ENCODE measurements around the gene TWF2.

Gene TWF2

DNA sequence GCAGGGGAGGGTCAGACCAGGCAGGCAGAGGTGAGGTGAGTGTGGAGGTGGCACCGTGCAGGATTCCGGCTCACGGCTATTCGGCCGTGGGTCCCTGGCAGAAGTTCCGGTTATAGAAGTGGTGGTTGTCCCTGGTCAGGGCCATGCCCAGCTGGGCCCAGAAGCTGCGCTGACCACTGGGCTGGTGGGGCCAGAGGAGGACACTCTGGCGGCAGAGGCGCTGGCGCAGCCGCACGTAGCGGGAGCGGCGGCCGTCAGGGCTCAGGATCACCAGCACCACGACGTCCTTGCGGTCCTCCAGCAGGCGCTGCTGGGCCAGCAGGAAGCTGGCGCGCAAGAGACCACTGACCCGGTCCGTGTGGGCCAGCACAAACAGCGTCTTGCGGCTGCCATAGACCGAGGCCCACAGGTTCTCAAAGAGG, 17.8 kb downstream of the TWF2 start:
- Histone ChIP-seq H3K79me2 (ENCODE audit: insufficient read depth, low read length) (peaks cover 28% of the 10 kb centered on the region), H3K27ac (ENCODE audit: low read depth, low read length) (no peak overlapping the region)

DNA sequence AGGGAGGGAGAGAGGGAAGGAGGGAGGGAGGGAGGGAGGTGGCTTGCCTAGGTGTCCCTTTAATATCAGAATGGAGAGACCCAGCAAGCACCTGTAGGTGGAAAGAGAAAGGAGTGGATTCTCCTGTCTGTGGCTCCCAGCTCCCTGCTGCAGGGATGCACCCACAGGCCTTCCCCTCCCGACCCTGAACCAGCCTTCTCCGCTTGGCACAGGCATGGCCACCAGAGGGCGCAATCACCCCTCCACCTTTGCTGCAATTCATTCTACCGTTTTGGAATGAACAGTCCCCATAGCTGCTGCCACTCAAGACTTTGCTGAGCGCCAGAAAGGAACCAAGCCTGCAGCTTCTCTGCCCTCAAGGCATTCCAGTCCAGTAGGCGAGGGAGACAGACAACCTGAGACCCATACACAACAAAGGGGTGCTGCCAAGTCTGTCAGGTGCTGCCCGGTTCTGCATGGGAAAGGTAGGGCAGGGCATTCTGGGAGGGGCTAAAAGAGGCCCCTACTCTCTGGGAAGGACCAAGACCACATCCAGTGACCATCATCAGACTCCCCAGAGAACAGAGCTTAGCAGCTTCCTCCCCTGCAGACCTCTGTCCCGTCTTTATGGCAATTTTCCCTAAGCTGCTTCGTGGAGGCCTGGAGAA, 18.5 kb downstream of the TWF2 start:
- Histone ChIP-seq H3K9me2 (replicated peaks; ENCODE audit: insufficient read depth, low read length) (no peaks in the 10 kb centered on the region), H3K27ac (ENCODE audit: low read depth, low read length) (no peak overlapping the region), H2AFZ (ENCODE audit: low read depth, low read length, severe bottlenecking) (no peak overlapping the region), H3K4me2 (ENCODE audit: low read depth, low read length, poor library complexity, severe bottlenecking) (no peak overlapping the region), H3K9me3 (ENCODE audit: insufficient read depth, low read length) (no peaks in the 10 kb centered on the region), H3K9ac (ENCODE audit: low read length) (no peak overlapping the region), H4K20me1 (ENCODE audit: low read depth, low read length) (no peaks in the 10 kb centered on the region), H3F3A (ENCODE audit: insufficient read depth) (no peaks in the 10 kb centered on the region), H3K4me3 (ENCODE audit: insufficient read depth, low read length, poor library complexity, severe bottlenecking) (no peak overlapping the region), H3K27me3 (ENCODE audit: low read length) (no peaks in the 10 kb centered on the region), H3K36me3 (ENCODE audit: low read length) (no peaks in the 10 kb centered on the region), H3K79me2 (ENCODE audit: insufficient read depth, low read length) (peaks cover 28% of the 10 kb centered on the region)
- no peak for TF ChIP-seq EZH2phosphoT487 (conservative IDR thresholded peaks at IDR 0.05; ENCODE audit: low read length)
- TF ChIP-seq, protein P1, sequence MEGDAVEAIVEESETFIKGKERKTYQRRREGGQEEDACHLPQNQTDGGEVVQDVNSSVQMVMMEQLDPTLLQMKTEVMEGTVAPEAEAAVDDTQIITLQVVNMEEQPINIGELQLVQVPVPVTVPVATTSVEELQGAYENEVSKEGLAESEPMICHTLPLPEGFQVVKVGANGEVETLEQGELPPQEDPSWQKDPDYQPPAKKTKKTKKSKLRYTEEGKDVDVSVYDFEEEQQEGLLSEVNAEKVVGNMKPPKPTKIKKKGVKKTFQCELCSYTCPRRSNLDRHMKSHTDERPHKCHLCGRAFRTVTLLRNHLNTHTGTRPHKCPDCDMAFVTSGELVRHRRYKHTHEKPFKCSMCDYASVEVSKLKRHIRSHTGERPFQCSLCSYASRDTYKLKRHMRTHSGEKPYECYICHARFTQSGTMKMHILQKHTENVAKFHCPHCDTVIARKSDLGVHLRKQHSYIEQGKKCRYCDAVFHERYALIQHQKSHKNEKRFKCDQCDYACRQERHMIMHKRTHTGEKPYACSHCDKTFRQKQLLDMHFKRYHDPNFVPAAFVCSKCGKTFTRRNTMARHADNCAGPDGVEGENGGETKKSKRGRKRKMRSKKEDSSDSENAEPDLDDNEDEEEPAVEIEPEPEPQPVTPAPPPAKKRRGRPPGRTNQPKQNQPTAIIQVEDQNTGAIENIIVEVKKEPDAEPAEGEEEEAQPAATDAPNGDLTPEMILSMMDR (IDR thresholded peaks at IDR 0.05; ENCODE audit: insufficient read depth, low read length, poor library complexity, severe bottlenecking), result peak; percentile 89

More for the DNA sequence above, 17.8 kb downstream of the TWF2 start:
- Histone ChIP-seq H2AFZ (ENCODE audit: low read depth, low read length, severe bottlenecking) (no peak overlapping the region), H3K9ac (ENCODE audit: low read length) (no peak overlapping the region), H4K20me1 (ENCODE audit: low read depth, low read length) (no peaks in the 10 kb centered on the region), H3F3A (ENCODE audit: insufficient read depth) (peaks cover 5% of the 10 kb centered on the region), H3K27me3 (ENCODE audit: low read length) (no peaks in the 10 kb centered on the region), H3K9me3 (ENCODE audit: insufficient read depth, low read length) (no peaks in the 10 kb centered on the region), H3K9me2 (replicated peaks; ENCODE audit: insufficient read depth, low read length) (no peaks in the 10 kb centered on the region), H3K4me3 (ENCODE audit: insufficient read depth, low read length, poor library complexity, severe bottlenecking) (no peak overlapping the region), H3K4me2 (ENCODE audit: low read depth, low read length, poor library complexity, severe bottlenecking) (no peak overlapping the region), H3K36me3 (ENCODE audit: low read length) (no peaks in the 10 kb centered on the region)
- TF ChIP-seq, protein P1 (IDR thresholded peaks at IDR 0.05; ENCODE audit: insufficient read depth, low read length, poor library complexity, severe bottlenecking), result no peak
- TF ChIP-seq EZH2phosphoT487 (conservative IDR thresholded peaks at IDR 0.05; ENCODE audit: low read length), result no peak

DNA sequence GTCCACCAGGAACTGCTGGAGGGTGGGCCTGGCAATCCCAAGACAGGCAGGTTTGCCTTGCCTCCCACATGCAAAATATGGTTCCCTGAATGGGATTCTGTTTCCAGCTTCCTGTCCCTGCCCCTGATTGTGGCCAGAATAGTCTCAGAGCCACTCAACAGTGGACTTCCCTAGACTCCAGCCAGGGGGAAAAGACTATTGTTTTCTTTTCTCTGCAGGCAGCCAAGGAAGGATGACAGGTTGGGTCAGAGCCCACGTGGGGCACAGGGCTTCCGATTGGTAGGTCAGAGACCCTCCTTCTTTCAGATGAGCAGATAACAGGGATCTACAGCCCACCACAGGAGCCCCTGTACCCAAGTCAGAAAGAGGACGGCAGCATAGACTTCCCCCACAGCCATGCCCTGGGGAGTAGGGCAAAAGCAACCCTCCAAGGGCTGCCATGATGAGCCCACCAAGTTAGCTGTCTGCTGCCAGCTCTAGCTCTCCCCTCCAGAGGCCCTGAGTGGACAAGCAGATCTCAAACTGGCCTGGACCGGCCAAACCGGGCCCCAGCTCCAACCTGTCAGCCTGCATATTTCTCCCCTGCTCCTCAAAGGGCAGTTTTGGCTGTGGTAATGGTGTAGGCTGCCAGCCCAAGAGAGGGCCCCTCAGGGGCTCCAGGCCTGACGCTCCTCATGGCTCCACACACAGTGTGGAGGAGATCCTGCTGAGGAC, 19.9 kb downstream of the TWF2 start:
- no peak overlapping the region for H3K4me2 ChIP-seq (ENCODE audit: low read depth, low read length, poor library complexity, severe bottlenecking)
- H2AFZ ChIP-seq (ENCODE audit: low read depth, low read length, severe bottlenecking), result no peak overlapping the region

More for the DNA sequence above, 19.9 kb downstream of the TWF2 start:
- peaks cover 19% of the 10 kb centered on the region for H3K79me2 ChIP-seq (ENCODE audit: insufficient read depth, low read length)
- no peaks in the 10 kb centered on the region for H4K20me1 ChIP-seq (ENCODE audit: low read depth, low read length)
- H3K9ac ChIP-seq (ENCODE audit: low read length), result no peak overlapping the region
- no peaks in the 10 kb centered on the region; the same call in 1 of the 2 replicates for H3K36me3 ChIP-seq (ENCODE audit: low read length)
- no peak overlapping the region for H3K4me3 ChIP-seq (ENCODE audit: insufficient read depth, low read length, poor library complexity, severe bottlenecking)
- TF ChIP-seq, protein P1 (IDR thresholded peaks at IDR 0.05; ENCODE audit: insufficient read depth, low read length, poor library complexity, severe bottlenecking), result no peak
- no peak for TF ChIP-seq EZH2phosphoT487 (conservative IDR thresholded peaks at IDR 0.05; ENCODE audit: low read length)
- no peaks in the 10 kb centered on the region for H3K27me3 ChIP-seq (ENCODE audit: low read length)
- no peaks in the 10 kb centered on the region for H3F3A ChIP-seq (ENCODE audit: insufficient read depth)
- H3K9me3 ChIP-seq (ENCODE audit: insufficient read depth, low read length), result no peaks in the 10 kb centered on the region
- H3K27ac ChIP-seq (ENCODE audit: low read depth, low read length), result no peak overlapping the region
- H3K9me2 ChIP-seq (replicated peaks; ENCODE audit: insufficient read depth, low read length), result no peaks in the 10 kb centered on the region
